ENCODE measurements around the gene KCNQ1. TPM values are rescaled to one million over a fixed set of nuclear protein-coding genes. Genes with fewer than 3 reads are reported as not detected.

The KCNQ1 gene
- total and polyA plus RNA-seq, 2 donors (not counting 3 experiments of a cell fraction or from before 2014, with no cell fraction given) = 0.07 to 0.09 TPM

- no peak overlapping the region for H2AFZ ChIP-seq (ENCODE audit: low read depth, low read length)
- no TSS peak for BruUV-seq (replicated peaks)
- H3K9me3 ChIP-seq (replicated peaks; ENCODE audit: control insufficient read depth, insufficient read depth, low read length) = no peaks in the 10 kb centered on the region
- intact Hi-C loops (cut with micrococcal nuclease) (no loop called here), dilution Hi-C loops (cut with MboI; ENCODE audit: extremely low pct_ligation_motif_present, low sequenced_read_pairs) (no loop called here)
- H3K79me2 ChIP-seq (ENCODE audit: control insufficient read depth, insufficient read depth, low read length) = no peaks in the 10 kb centered on the region
- H3K27me3 ChIP-seq (ENCODE audit: control insufficient read depth in 2 of 2, insufficient read depth in 2 of 2, low read length in 2 of 2) = no peaks in the 10 kb centered on the region
- POLR2A ChIA-PET = no interaction called here
- H3K36me3 ChIP-seq (ENCODE audit: control insufficient read depth in 2 of 2, extremely low read depth in 1 of 2, insufficient read depth in 2 of 2, low read length in 2 of 2) = no peaks in the 10 kb centered on the region
- H3K9ac ChIP-seq (replicated peaks; ENCODE audit: extremely low read depth, insufficient read depth, low read length) = no peak overlapping the region
- H3K4me3 ChIP-seq (replicated peaks in 1 of 3; ENCODE audit: insufficient read depth in 1 of 3, low read depth in 1 of 3, low read length in 3 of 3) = no peak overlapping the region
- DNase-seq (ENCODE audit: low read depth, low spot score) = no peak
- no peak for TF ChIP-seq MAX (IDR thresholded peaks at IDR 0.05; ENCODE audit: insufficient read depth, insufficient read length)
- TF ChIP-seq CTCF (IDR thresholded peaks at IDR 0.05; ENCODE audit: extremely low read depth in 1 of 2, insufficient read depth in 1 of 2, low read depth in 1 of 2, low read length in 2 of 2) = no peak
- no peak for TF ChIP-seq MYC (IDR thresholded peaks at IDR 0.05; ENCODE audit: low read depth, low read length)
- TF ChIP-seq EZH2 (IDR thresholded peaks at IDR 0.05; ENCODE audit: borderline replicate concordance, low read depth, low read length, severe bottlenecking) = no peak
- TF ChIP-seq POLR2AphosphoS5 (IDR thresholded peaks at IDR 0.05; ENCODE audit: insufficient read depth, low read depth, low read length) = no peak
- TF ChIP-seq FOS (IDR thresholded peaks at IDR 0.05; ENCODE audit: borderline replicate concordance, insufficient read depth, low read length) = no peak
- no peak for TF ChIP-seq GATA2 (IDR thresholded peaks at IDR 0.05; ENCODE audit: insufficient read depth, insufficient read length, low read depth, low read length)
- no peak for TF ChIP-seq POLR2A (IDR thresholded peaks at IDR 0.05; ENCODE audit: low read depth, low read length)
- TF ChIP-seq JUN (IDR thresholded peaks at IDR 0.05; ENCODE audit: borderline replicate concordance, insufficient read depth, insufficient read length, low read depth) = no peak
- H3K4me2 ChIP-seq (ENCODE audit: insufficient read depth, low read length) = no peak overlapping the region
- H3K4me1 ChIP-seq (ENCODE audit: control insufficient read depth, extremely low read depth, insufficient read depth, low read length) = no peaks in the 10 kb centered on the region
- H3K9me1 ChIP-seq (replicated peaks; ENCODE audit: control insufficient read depth, extremely low read depth, insufficient read depth, low read length) = no peaks in the 10 kb centered on the region
- H3K27ac ChIP-seq (ENCODE audit: insufficient read depth, low read depth, low read length) = no peak overlapping the region
- no peak for FAIRE-seq
- CTCF ChIA-PET = no interaction called here
- H4K20me1 ChIP-seq (replicated peaks; ENCODE audit: control insufficient read depth, extremely low read depth, insufficient read depth, low read length) = no peaks in the 10 kb centered on the region
These were observed 39.8 kb downstream of the KCNQ1 start for GRCh38 chr11:2484576-2485125.
